ENCODE measurements around the gene ELMO2. TPM values are rescaled to one million over a fixed set of nuclear protein-coding genes. Genes with fewer than 3 reads are reported as not detected.

Gene ELMO2
- total RNA-seq (2012; rRNA removed) (45.0 and 52.7 TPM in 2 replicates), polyA plus RNA-seq (2012; rRNA removed) (26.7 and 29.2 TPM in 2 replicates), Bru-seq, nascent RNA (percentile 75 among the genes with signal in this experiment), BruChase-seq, experiment 1, labeled RNA remaining after a 6-hour chase (percentile 68 among the genes with signal in this experiment), BruChase-seq, experiment 2, labeled RNA remaining after a 2-hour chase (percentile 73 among the genes with signal in this experiment)
- polyA plus RNA-seq (2012; cell fraction: cytosol; rRNA removed) = 16.9 and 22.6 TPM in 2 replicates
- 35.8 and 45.2 TPM in 2 replicates for polyA plus RNA-seq (2012; cell fraction: nucleus; rRNA removed; ENCODE audit: low replicate concordance)
- long read RNA-seq, transcript ELMO2-201 (22 exons, 3,669 nt) = major isoform, 9 of 38 reads
- long read RNA-seq, partial matches to known transcripts = 7 of 38 reads
- long read RNA-seq, other reads (novel, unspliced or antisense) = 20 of 38 reads

- 0% methylated on average over 17 of the region's 60 CpGs; no CpG with 5 or more reads in 1 of the 2 experiments for WGBS, 2 experiments (ENCODE audit: extremely low coverage in 2 of 2, insufficient read length in 1 of 2)
- peak; percentile 90 for ATAC-seq (ENCODE audit: low read depth)
Observed at GRCh38 chr20:46406200-46406985, at the start of gene ELMO2. Gene ELMO2 (minus strand): TSS chr20:46406615. CDS start chr20:46394482, 12,133 bp downstream.

More at GRCh38 chr20:46406200-46406985, at the start of gene ELMO2:
- Histone ChIP-seq H2BK15ac (ENCODE audit: low read depth, low read length) (no peak within 1 kb of the TSS; the same call in 2 of the 3 replicates), H4K5ac (ENCODE audit: low read depth, low read length) (peak within 1 kb of the TSS; percentile 73), H3K79me1 (ENCODE audit: low read depth in 1 of 2, low read length in 2 of 2) (peaks cover 23 to 44% of the 10 kb centered on the region in 2 experiments), H3K9me3 (ENCODE audit: control insufficient read depth, insufficient read depth, low read length) (no peaks in the 10 kb centered on the region), H3K18ac (ENCODE audit: low read depth, low read length) (peak within 1 kb of the TSS; percentile 88), H4K91ac (ENCODE audit: insufficient read depth, low read depth, low read length) (peak within 1 kb of the TSS; percentile 48; the same call in 1 of the 2 replicates), H2AK5ac (ENCODE audit: low read depth, low read length) (peak within 1 kb of the TSS; percentile 47; the same call in 1 of the 2 replicates), H3K4me1 (ENCODE audit: control insufficient read depth, insufficient read depth, low read length) (peaks cover 18% of the 10 kb centered on the region), H3K23ac (ENCODE audit: low read depth, low read length) (peak within 1 kb of the TSS; percentile 89), H3K36me3 (ENCODE audit: control insufficient read depth, insufficient read depth, low read length) (no peaks in the 10 kb centered on the region), H3K27ac (ENCODE audit: insufficient read depth, low read length) (peak within 1 kb of the TSS; percentile 87), H2BK5ac (ENCODE audit: low read depth, low read length, poor library complexity, severe bottlenecking) (peak within 1 kb of the TSS; percentile 80), H3K4ac (ENCODE audit: low read depth, low read length) (peak within 1 kb of the TSS; percentile 71), H3K4me2 (ENCODE audit: low read depth, low read length) (peak within 1 kb of the TSS; percentile 97), H3K4me3 (ENCODE audit: insufficient read depth, low read depth, low read length) (peak within 1 kb of the TSS; percentile 74), H2AK9ac (replicated peaks; ENCODE audit: low read depth, low read length, poor library complexity) (peak within 1 kb of the TSS; percentile 90), H4K20me1 (ENCODE audit: insufficient read depth, low read length) (peaks cover 10% of the 10 kb centered on the region; the same call in 1 of the 2 replicates), H4K8ac (ENCODE audit: low read depth in 2 of 2, low read length in 2 of 2) (peak within 1 kb of the TSS in 1 of 2 experiments; percentile 83; a peak in 2 of 4 replicates), H3K56ac (ENCODE audit: extremely low read depth, insufficient read depth, low read length) (peak within 1 kb of the TSS; percentile 50), H3K27me3 (ENCODE audit: control insufficient read depth, insufficient read depth, low read length) (no peaks in the 10 kb centered on the region), H2BK20ac (ENCODE audit: low read depth, low read length) (no peak within 1 kb of the TSS), H2BK120ac (ENCODE audit: low read depth, low read length) (peak within 1 kb of the TSS; percentile 25), H3K9me1 (ENCODE audit: insufficient read depth, low read length) (peaks cover 23% of the 10 kb centered on the region), H3K14ac (replicated peaks; ENCODE audit: low read depth, low read length) (peak within 1 kb of the TSS; percentile 95), H2AFZ (replicated peaks; ENCODE audit: low read length, poor library complexity) (peak within 1 kb of the TSS; percentile 96), H3K9ac (ENCODE audit: low read depth, low read length) (peak within 1 kb of the TSS; percentile 76)
- no TSS peak for BruUV-seq (replicated peaks)
- TF ChIP-seq RFX5 (IDR thresholded peaks at IDR 0.05; ENCODE audit: low read depth, low read length) (no peak), POLR2A (IDR thresholded peaks at IDR 0.05; ENCODE audit: low read depth, low read length) (no peak), NFE2L2 (IDR thresholded peaks at IDR 0.05; ENCODE audit: low read depth, low read length) (no peak), BHLHE40 (IDR thresholded peaks at IDR 0.05; ENCODE audit: low read depth, low read length) (0 out of 2 replicates have a peak, but pooled peaks have one; percentile 15), CHD1 (IDR thresholded peaks at IDR 0.05; ENCODE audit: low read depth, low read length) (no peak), CTCF (conservative IDR thresholded peaks at IDR 0.05; ENCODE audit: low read depth, low read length) (no peak), MAZ (IDR thresholded peaks at IDR 0.05; ENCODE audit: borderline replicate concordance, low read depth, low read length) (peak; percentile 65; the same call in 1 of the 2 replicates), MXI1 (IDR thresholded peaks at IDR 0.05; ENCODE audit: borderline replicate concordance, low read depth, low read length) (peak; percentile 20; the same call in 1 of the 2 replicates), RCOR1 (IDR thresholded peaks at IDR 0.05; ENCODE audit: insufficient replicate concordance, low read length) (no peak)
- dilution Hi-C loops (cut with HindIII; ENCODE audit: low sequenced_read_pairs, unreplicated experiment) (no loop called here), in situ Hi-C loops (cut with MboI; ENCODE audit: low sequenced_read_pairs) (no loop called here), intact Hi-C loops (cut with micrococcal nuclease) (loop anchor here (2.0 kb wide), 1 partner anchor 42 kb away; no protein-coding TSS in a partner anchor)
- DNase-seq = peak; percentile 95
- ChIA-PET POLR2A (ENCODE audit: unreplicated experiment) (interaction anchor here (1.4 kb wide), 1 partner anchor 43 kb away, joined by 7 read pairs; no protein-coding TSS in a partner anchor), CTCF (no interaction called here)
